HG02885 (cell line): ENCODE measurements around the gene CACNG3.

Source experiments
- ATAC-seq: cut with Tn5 transposase; IDR thresholded peaks from one replicate; pipeline ENCODE4 v1.9.1; 2021; ENCODE audit warnings: mild to moderate bottlenecking; ENCODE audit not compliant: unreplicated experiment, poor library complexity

The CACNG3 gene

GRCh38 chr16:24378999-24379398, 122.9 kb downstream of the CACNG3 start:
- ATAC-seq, result no peak

- ATAC-seq, result no peak
Measured at GRCh38 chr16:24381470-24382118, 125.5 kb downstream of the CACNG3 start.

GRCh38 chr16:24382762-24383407, 126.8 kb downstream of the CACNG3 start:
- ATAC-seq, result no peak

- ATAC-seq, result no peak
Measured at GRCh38 chr16:24394341-24394740, 138.2 kb downstream of the CACNG3 start.

- peak; percentile 48 for ATAC-seq
Measured at GRCh38 chr16:24396350-24397271, 140.5 kb downstream of the CACNG3 start.

GRCh38 chr16:24409045-24409444, 152.9 kb downstream of the CACNG3 start:
- ATAC-seq, result no peak
